Epithelial cell of alveolus of lung (primary cell): ENCODE data around the gene PTPRD. TPM values are rescaled to one million over a fixed set of nuclear protein-coding genes. Genes with fewer than 3 reads are reported as not detected.

Experiments used
- total RNA-seq: library from RNA; depleted of rRNA; stranded (reverse); fragments of >200 nt; gene quantifications from 2 replicates; pipeline ENCODE4 v1.2.1, GENCODE V29; 2015

The PTPRD gene
- total RNA-seq, result 4.8 and 65.2 TPM in 2 replicates

DNA sequence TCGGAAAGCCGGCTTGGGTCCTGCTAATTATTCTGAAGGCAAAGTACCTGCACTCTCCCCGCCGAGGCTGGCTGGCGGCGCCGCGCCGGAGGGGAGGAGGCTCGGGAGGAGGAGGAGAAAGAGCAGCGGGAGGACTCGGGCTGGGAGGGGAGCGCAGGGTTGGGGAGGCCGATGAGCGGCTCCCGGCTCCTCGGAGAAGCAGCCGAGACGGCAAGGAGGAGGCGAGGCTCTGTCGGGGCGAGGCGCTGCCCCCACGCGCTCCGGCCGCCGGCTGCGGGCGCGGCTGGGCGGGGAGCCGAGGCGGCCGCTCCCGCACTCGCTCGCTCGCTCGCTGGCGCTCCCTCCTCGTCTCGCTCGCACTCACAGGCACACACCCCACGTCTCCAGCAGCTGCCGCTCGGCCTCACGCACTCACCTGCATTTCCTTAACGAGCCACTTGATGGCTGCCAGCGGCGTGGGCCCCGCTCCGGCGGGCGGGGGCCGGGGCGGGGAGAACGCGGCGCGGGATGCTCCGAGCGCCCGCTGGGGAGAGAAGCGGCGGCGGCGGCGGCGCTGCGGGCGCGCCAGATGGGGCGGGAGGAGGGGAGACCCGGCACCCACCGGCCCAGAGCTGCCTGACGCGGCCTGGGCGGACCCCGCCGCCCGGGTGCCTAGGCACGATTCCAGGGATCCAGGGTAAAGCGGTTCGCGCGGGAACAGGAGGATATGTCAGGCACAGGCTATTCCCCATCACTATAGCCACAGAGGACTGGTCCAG, at the start of gene PTPRD:
PTPRD (minus strand) TSS at position 362 of the 758 bp plus-strand sequence.

